Measurements from ENCODE around the gene LRP8.

DNA sequence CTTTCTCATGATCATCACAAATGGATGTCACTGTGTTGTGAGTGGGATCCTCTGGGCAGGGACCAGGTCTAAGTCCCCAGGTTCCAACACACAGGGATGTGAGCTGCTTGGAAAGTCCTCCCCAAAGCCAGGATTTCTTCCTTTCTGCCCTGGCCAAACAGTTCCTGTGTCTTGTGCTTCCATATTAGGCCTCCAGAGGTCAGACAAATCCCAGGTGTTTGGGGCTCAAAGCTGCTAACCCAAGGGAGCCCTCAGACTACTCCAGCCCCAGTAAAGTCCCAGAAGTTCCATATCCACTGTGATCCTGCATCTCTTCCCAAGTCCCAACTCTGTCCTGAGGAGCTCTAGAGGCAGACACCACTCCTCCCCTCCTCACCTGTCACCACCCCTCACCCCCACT, 61.8 kb downstream of the LRP8 start:
- TF ChIP-seq POLR2A (IDR thresholded peaks at IDR 0.05; ENCODE audit: extremely low read depth, insufficient read length) (no peak), MYC (IDR thresholded peaks at IDR 0.05; ENCODE audit: low read depth, low read length) (no peak)
- TF ChIP-seq, protein P1, sequence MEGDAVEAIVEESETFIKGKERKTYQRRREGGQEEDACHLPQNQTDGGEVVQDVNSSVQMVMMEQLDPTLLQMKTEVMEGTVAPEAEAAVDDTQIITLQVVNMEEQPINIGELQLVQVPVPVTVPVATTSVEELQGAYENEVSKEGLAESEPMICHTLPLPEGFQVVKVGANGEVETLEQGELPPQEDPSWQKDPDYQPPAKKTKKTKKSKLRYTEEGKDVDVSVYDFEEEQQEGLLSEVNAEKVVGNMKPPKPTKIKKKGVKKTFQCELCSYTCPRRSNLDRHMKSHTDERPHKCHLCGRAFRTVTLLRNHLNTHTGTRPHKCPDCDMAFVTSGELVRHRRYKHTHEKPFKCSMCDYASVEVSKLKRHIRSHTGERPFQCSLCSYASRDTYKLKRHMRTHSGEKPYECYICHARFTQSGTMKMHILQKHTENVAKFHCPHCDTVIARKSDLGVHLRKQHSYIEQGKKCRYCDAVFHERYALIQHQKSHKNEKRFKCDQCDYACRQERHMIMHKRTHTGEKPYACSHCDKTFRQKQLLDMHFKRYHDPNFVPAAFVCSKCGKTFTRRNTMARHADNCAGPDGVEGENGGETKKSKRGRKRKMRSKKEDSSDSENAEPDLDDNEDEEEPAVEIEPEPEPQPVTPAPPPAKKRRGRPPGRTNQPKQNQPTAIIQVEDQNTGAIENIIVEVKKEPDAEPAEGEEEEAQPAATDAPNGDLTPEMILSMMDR (IDR thresholded peaks at IDR 0.05; ENCODE audit: low read depth, low read length), result peak; percentile 2
- TF ChIP-seq, protein P2, sequence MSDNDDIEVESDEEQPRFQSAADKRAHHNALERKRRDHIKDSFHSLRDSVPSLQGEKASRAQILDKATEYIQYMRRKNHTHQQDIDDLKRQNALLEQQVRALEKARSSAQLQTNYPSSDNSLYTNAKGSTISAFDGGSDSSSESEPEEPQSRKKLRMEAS (IDR thresholded peaks at IDR 0.05; ENCODE audit: low read depth, low read length), result no peak
